HS-27A (cell line): ENCODE results near the gene KCNN2.

ENCODE experiments used
- DNase-seq: peaks from one replicate; pipeline ENCODE4 v3.0.0-alpha.2; 2012; ENCODE audit warnings: low read depth, missing footprints

KCNN2 gene

GRCh38 chr5:114361724-114362196, at the start of gene KCNN2:
Gene KCNN2 (plus strand): TSS chr5:114362070. CDS start chr5:114362140, 70 bp downstream.
- no peak for DNase-seq

- no peak for DNase-seq
Measured at GRCh38 chr5:114312658-114313057, 49.2 kb upstream of the KCNN2 start.

GRCh38 chr5:114314061-114314460, 47.8 kb upstream of the KCNN2 start:
- no peak for DNase-seq

- DNase-seq, result no peak
Measured at GRCh38 chr5:114316167-114316566, 45.7 kb upstream of the KCNN2 start.

GRCh38 chr5:114317751-114318150, 44.1 kb upstream of the KCNN2 start:
- no peak for DNase-seq

GRCh38 chr5:114319236-114319635, 42.6 kb upstream of the KCNN2 start:
- no peak for DNase-seq

GRCh38 chr5:114319821-114320220, 42.0 kb upstream of the KCNN2 start:
- DNase-seq, result no peak

- no peak for DNase-seq
Measured at GRCh38 chr5:114324282-114324681, 37.6 kb upstream of the KCNN2 start.

GRCh38 chr5:114325541-114325940, 36.3 kb upstream of the KCNN2 start:
- no peak for DNase-seq

GRCh38 chr5:114327474-114327873, 34.4 kb upstream of the KCNN2 start:
- DNase-seq, result no peak

- no peak for DNase-seq
Measured at GRCh38 chr5:114327987-114328386, 33.9 kb upstream of the KCNN2 start.

- DNase-seq, result no peak
Measured at GRCh38 chr5:114330916-114331531, 30.8 kb upstream of the KCNN2 start.

- no peak for DNase-seq
Measured at GRCh38 chr5:114332493-114332892, 29.4 kb upstream of the KCNN2 start.

GRCh38 chr5:114332925-114333324, 28.9 kb upstream of the KCNN2 start:
- no peak for DNase-seq

- no peak for DNase-seq
Measured at GRCh38 chr5:114335391-114335790, 26.5 kb upstream of the KCNN2 start.

GRCh38 chr5:114339108-114339507, 22.8 kb upstream of the KCNN2 start:
- no peak for DNase-seq

- DNase-seq, result no peak
Measured at GRCh38 chr5:114346181-114346580, 15.7 kb upstream of the KCNN2 start.

- DNase-seq, result no peak
Measured at GRCh38 chr5:114355086-114355830, 6.6 kb upstream of the KCNN2 start.

GRCh38 chr5:114358329-114358728, 3.5 kb upstream of the KCNN2 start:
- no peak for DNase-seq

- DNase-seq, result no peak
Measured at GRCh38 chr5:114360357-114360756, 1.5 kb upstream of the KCNN2 start.

GRCh38 chr5:114360816-114361723, 800 bp upstream of the KCNN2 start:
- no peak for DNase-seq

- no peak for DNase-seq
Measured at GRCh38 chr5:114362197-114362976, 517 bp downstream of the KCNN2 start.
